Measurements from ENCODE around the gene FOXP1. TPM values are rescaled to one million over a fixed set of nuclear protein-coding genes. Genes with fewer than 3 reads are reported as not detected.

The FOXP1 gene
- total RNA-seq, 2 donors from 2014 or later = 41.7 to 94.3 TPM

GRCh38 chr3:71485896-71486295, 97.6 kb downstream of the FOXP1 start:
- H3K4me1 ChIP-seq (ENCODE audit: control insufficient read depth, insufficient read depth, low read length) = no peaks in the 10 kb centered on the region
- H3K27me3 ChIP-seq (ENCODE audit: control insufficient read depth, insufficient read depth, low read length, poor library complexity, severe bottlenecking) = no peaks in the 10 kb centered on the region
- Mint-ChIP-seq H3K27me3 (ENCODE audit: insufficient read depth) (no peaks in the 10 kb centered on the region), H3K27ac (peak overlapping the region; percentile 30), H3K9me3 (peaks cover 2% of the 10 kb centered on the region), H3K36me3 (ENCODE audit: low read depth) (peaks cover 15% of the 10 kb centered on the region), H3K4me3 (no peak overlapping the region), H3K4me1 (peaks cover 4% of the 10 kb centered on the region)
- H3K9ac ChIP-seq (ENCODE audit: extremely low read depth, low read length, poor library complexity, severe bottlenecking) = no peak overlapping the region
- 76% methylated on average over 1 of the region's 1 CpG; no CpG with 5 or more reads in 1 of the 2 experiments for WGBS, 2 experiments (ENCODE audit: insufficient coverage in 1 of 2, insufficient read length in 1 of 2)
- no peak for TF ChIP-seq CTCF (conservative IDR thresholded peaks at IDR 0.05)
- H3K9me3 ChIP-seq (ENCODE audit: control insufficient read depth, low read length) = peaks cover 6% of the 10 kb centered on the region
- H3K27ac ChIP-seq (ENCODE audit: low read depth, low read length) = no peak overlapping the region
- no peaks in the 10 kb centered on the region for H3K36me3 ChIP-seq (ENCODE audit: control insufficient read depth, insufficient read depth, low read length)
- no peak for DNase-seq
- H3K4me3 ChIP-seq (ENCODE audit: low read length) = no peak overlapping the region

- no peaks in the 10 kb centered on the region for H3K9me3 Mint-ChIP-seq
These were observed 99.1 kb downstream of the FOXP1 start for GRCh38 chr3:71484452-71484851.

GRCh38 chr3:71484047-71484446, 99.5 kb downstream of the FOXP1 start:
- H3K27me3 ChIP-seq (ENCODE audit: control insufficient read depth, insufficient read depth, low read length, poor library complexity, severe bottlenecking) = no peaks in the 10 kb centered on the region
- 80 to 91% methylated on average over 1 to 2 of the region's 2 CpGs for WGBS, 2 experiments (ENCODE audit: insufficient coverage in 1 of 2, insufficient read length in 1 of 2)
- H3K9me3 Mint-ChIP-seq = no peaks in the 10 kb centered on the region
- H3K9ac ChIP-seq (ENCODE audit: extremely low read depth, low read length, poor library complexity, severe bottlenecking) = no peak overlapping the region
- no peak overlapping the region for H3K4me3 ChIP-seq (ENCODE audit: low read length)
- no peak overlapping the region for H3K27ac ChIP-seq (ENCODE audit: low read depth, low read length)
- no peak for DNase-seq
- peaks cover 4% of the 10 kb centered on the region for H3K4me1 Mint-ChIP-seq
- H3K27ac Mint-ChIP-seq = no peak overlapping the region
- H3K36me3 ChIP-seq (ENCODE audit: control insufficient read depth, insufficient read depth, low read length) = no peaks in the 10 kb centered on the region
- H3K27me3 Mint-ChIP-seq (ENCODE audit: insufficient read depth) = no peaks in the 10 kb centered on the region
- H3K9me3 ChIP-seq (ENCODE audit: control insufficient read depth, low read length) = no peaks in the 10 kb centered on the region
- no peak for TF ChIP-seq CTCF (conservative IDR thresholded peaks at IDR 0.05)
- H3K4me1 ChIP-seq (ENCODE audit: control insufficient read depth, insufficient read depth, low read length) = no peaks in the 10 kb centered on the region
- H3K36me3 Mint-ChIP-seq (ENCODE audit: low read depth) = peaks cover 3% of the 10 kb centered on the region
- no peak overlapping the region for H3K4me3 Mint-ChIP-seq

More at GRCh38 chr3:71484452-71484851, 99.1 kb downstream of the FOXP1 start:
- WGBS, 2 experiments (ENCODE audit: insufficient coverage in 1 of 2, insufficient read length in 1 of 2) = 70 to 84% methylated on average over 2 to 5 of the region's 5 CpGs
- no peak for TF ChIP-seq CTCF (conservative IDR thresholded peaks at IDR 0.05)
- no peak overlapping the region for H3K4me3 Mint-ChIP-seq
- no peaks in the 10 kb centered on the region for H3K4me1 ChIP-seq (ENCODE audit: control insufficient read depth, insufficient read depth, low read length)
- H3K27me3 Mint-ChIP-seq (ENCODE audit: insufficient read depth) = no peaks in the 10 kb centered on the region
- no peak overlapping the region for H3K27ac ChIP-seq (ENCODE audit: low read depth, low read length)
- no peaks in the 10 kb centered on the region for H3K27me3 ChIP-seq (ENCODE audit: control insufficient read depth, insufficient read depth, low read length, poor library complexity, severe bottlenecking)
- H3K27ac Mint-ChIP-seq = no peak overlapping the region
- peaks cover 4% of the 10 kb centered on the region for H3K4me1 Mint-ChIP-seq
- no peak overlapping the region for H3K9ac ChIP-seq (ENCODE audit: extremely low read depth, low read length, poor library complexity, severe bottlenecking)
- no peak for DNase-seq
- no peak overlapping the region for H3K4me3 ChIP-seq (ENCODE audit: low read length)
- H3K36me3 Mint-ChIP-seq (ENCODE audit: low read depth) = peaks cover 3% of the 10 kb centered on the region
- H3K36me3 ChIP-seq (ENCODE audit: control insufficient read depth, insufficient read depth, low read length) = no peaks in the 10 kb centered on the region
- no peaks in the 10 kb centered on the region for H3K9me3 ChIP-seq (ENCODE audit: control insufficient read depth, low read length)
